T-helper 2 cell treated with Interferon-gamma antibody and Interleukin-4, amounts not matched to agents 100 ng/mL and 5 ng/mL, for 36 hours (primary cell): ENCODE data around the gene GOLGA6C. TPM values are rescaled to one million over a fixed set of nuclear protein-coding genes. Genes with fewer than 3 reads are reported as not detected.
"Not testable (repeated sequence)": the region's sequence is repeated elsewhere in the genome, so short reads cannot be mapped to it uniquely, and the experiment has no call there.

ENCODE experiments used
- intact Hi-C: fragments of 100-400 bp; cut with micrococcal nuclease; formaldehyde crosslinking; loops from one replicate; pipeline ENCODE4 v1.15.1; 2023
- total RNA-seq: library from RNA; stranded (reverse); gene quantifications from 2 replicates; pipeline ENCODE4 v1.2.3, GENCODE V29; 2022

GOLGA6C gene
- total RNA-seq: not detected in 2 replicates

DNA sequence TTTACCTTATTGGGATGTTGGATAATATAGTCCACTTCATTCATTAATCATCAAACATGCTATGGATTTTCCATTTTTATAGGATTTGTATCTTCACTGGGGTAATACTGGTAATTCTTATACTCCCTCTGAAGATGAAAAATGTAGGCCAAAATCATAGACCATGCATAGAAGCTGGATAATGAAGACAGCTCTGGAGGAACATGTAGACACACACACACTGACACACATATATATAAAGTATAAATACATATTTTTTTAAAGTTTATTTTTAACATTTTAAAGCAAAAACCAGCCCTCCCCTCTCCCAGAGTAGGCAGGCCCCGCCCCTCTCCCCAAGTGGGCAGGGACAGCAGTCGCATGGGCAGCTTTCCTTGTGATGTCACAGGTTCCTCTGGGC lies at the start of gene GOLGA6C:
GOLGA6C (plus strand) TSS at position 301 of the 400 bp plus-strand sequence. CDS start 265 bp downstream, outside the sequence.
- intact Hi-C loops: not testable (repeated sequence)

DNA sequence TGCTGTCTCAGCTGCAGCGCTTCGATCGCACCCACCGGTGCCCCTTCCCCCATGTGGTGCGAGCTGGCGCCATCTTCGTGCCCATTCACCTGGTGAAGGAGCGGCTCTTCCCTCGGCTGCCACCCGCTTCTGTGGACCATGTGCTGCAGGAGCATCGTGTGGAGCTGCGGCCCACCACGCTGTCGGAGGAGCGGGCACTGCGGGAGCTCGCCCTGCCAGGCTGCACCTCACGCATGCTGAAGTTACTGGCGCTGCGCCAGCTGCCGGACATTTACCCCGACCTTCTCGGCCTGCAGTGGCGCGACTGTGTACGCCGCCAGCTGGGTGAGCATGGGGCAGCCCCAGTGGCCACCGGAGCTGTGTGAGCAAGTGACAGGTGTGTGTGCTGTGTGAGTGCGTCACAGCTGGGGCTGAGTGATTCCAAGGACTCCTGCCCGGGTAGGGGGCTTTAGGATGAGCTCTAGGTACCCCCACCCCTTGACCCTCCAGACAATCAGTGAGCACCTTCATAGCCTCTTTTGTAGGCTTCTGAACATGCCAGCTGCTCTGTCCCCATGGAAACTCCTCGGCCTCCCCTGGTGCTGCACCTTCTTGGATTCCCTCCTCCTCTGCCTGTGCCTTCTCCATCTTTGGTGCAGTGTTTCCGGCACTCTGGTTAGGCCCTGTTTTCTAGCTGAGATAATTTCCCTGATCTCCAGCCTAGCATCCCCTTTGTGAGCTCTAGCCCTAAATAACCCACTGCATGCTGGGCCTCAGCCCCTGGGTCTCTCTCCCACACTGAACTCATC lies 49.4 kb upstream of the GOLGA6C start:
- intact Hi-C loops: no loop called here

DNA sequence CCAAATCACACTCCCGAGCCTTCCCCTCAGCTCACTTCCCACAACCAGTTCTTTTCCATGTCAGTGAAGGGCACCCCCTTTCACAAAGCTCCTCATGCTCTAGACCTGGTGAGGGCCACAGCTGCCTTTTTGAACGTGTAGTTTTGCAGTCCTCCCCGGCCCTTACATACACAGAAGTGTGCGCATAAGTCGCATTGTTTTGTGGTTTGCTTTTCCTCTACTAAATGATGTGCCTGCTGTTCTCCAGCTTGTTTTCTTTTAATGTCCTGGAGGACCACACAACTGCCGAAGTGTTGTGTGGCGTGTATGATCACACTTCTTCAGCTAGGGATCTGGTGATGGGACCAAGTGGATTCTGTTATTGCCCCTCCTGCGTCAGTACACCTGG lies 48.9 kb upstream of the GOLGA6C start:
- intact Hi-C loops: no loop called here

DNA sequence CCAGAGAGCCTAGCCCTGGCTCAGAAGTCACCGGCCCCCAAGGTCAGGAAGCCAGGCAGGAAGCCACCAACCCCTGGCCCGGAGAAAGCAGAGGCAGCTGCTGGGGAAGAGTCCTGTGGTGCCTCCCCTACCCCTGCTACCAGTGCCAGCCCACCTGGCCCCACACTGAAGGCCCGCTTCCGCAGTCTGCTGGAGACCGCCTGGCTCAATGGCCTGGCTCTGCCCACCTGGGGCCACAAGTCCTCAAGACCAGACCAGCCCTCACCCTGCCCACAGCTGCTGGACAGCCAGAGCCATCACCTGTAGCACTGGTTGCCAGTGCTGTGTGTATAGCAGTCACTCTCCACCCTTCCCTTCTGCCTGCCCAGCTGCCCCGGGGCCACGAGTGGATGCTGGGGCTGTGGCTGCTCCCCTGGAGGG lies 47.3 kb upstream of the GOLGA6C start:
- intact Hi-C loops: no loop called here

- intact Hi-C loops: no loop called here
Observed at GRCh38 chr15:75211436-75212199, 46.5 kb upstream of the GOLGA6C start.

DNA sequence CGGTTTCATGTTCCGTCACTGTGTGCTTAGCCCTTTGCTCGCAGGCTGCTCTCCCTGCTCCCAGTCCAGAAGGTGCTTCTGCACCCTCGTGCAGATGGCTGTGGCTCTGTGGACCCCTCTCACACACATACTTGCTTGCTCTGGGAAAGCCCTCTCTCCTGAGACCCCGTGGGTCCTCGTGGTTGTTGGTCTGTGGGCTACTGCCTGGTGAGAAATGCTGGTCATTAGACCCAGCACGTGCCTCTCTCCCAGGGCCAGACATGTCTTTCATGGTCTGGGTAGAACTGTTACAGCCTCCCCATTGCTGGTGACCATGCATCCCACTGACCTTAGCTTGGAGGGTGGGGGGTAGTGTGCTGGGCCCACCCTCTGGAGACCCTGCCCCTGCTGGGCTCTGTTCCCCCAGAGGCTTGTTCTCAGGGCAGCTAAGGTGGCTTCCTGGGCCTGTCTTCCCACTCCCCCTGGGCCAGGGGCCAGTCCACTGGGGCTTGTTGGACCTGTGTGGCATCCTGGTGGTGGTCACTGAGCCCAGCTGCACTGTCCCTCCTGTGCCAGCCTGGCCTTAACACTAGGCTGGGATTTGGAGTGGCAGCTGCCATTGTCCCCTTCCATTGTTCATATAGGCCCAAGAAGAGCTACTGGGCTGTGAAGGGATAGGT lies 45.8 kb upstream of the GOLGA6C start:
- intact Hi-C loops: no loop called here

- intact Hi-C loops: no loop called here
Observed at GRCh38 chr15:75213212-75213767, 44.8 kb upstream of the GOLGA6C start.

GRCh38 chr15:75213768-75214221 lies 44.3 kb upstream of the GOLGA6C start:
- intact Hi-C loops: no loop called here

DNA sequence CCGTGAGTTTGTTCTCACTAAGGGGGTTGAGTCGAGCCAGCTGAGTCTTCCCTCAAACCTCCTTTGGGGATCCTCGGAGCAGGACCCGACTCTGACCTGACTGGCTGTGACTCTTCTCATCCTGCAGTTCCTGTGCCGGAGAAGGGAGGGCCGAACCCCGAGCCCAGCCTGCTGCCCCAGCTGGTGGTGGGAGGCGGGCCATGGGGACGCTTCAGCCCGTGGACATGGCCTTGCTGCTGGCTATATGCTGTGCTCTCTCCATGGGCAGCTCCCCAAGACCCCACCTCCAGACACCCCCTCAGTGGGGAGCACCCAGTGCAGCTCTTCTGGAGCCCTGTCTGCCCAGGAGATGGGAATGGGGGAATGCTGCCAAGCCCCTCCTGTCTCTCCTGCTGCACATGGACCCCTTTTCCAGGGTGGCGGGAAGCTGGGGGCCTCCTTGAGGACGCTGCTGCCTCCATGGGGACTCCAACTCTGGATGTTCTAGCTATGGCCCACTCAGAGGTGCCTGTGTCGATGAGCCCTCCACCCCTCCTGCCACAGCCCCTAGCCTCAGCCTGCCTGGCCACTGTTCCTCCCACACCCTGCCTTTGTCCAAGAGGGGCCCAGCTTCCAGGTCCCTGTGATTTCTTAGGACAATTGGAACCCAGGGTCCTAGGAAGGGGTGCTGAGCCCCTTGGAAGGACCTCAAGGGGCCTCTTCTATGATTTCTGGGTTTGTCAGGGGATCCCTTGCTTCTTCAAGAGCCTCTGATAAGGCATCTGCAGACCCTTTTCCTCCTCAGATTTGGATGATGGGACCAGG lies 43.6 kb upstream of the GOLGA6C start:
- intact Hi-C loops: no loop called here

- intact Hi-C loops: no loop called here
Observed at GRCh38 chr15:75215107-75216004, 42.8 kb upstream of the GOLGA6C start.

DNA sequence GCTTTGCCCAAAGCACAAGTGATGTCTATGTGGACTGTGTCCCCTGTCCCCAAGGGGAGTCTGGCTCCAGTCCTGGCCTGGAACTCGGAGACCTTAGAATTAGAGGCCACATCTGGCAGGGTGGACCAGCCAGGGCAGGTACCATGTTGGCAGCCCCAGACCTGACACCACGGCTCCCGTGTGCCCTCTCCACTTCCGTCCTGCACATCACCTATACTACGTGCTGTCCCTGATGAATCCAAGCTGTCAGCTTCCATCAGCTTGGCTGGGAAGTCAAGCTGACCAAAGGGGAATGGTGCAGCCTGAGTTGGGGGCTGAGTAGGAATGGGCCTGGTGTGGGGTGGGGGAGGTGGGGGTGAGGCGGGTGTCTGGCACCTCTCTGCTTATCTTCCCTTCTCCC lies 41.1 kb upstream of the GOLGA6C start:
- intact Hi-C loops: no loop called here

GRCh38 chr15:75217574-75217973 lies 40.6 kb upstream of the GOLGA6C start:
- intact Hi-C loops: not testable (repeated sequence)

- intact Hi-C loops: not testable (repeated sequence)
Observed at GRCh38 chr15:75219507-75219929, 38.6 kb upstream of the GOLGA6C start.

DNA sequence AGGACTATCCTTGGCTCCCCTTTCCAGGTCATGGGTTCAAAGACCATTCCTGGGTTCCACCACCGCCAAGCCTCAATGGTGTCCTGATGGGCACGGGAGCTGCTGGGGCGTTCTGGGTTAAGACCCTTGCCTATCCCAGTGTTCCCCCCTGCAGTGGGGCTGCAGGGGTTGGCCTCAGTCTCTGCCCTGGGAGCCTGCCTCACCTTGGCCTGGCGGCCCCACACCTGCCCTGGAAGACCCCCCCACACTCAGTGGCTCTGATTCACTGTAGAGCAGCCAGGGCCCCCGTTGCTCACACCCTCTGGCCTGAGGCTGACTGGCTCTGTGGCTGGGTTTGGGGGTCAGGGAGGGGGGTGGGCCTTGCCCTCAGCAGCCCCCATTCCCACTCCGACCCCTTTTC lies 34.4 kb upstream of the GOLGA6C start:
- intact Hi-C loops: no loop called here

- intact Hi-C loops: no loop called here
Observed at GRCh38 chr15:75224281-75224680, 33.9 kb upstream of the GOLGA6C start.

- intact Hi-C loops: not testable (repeated sequence)
Observed at GRCh38 chr15:75225102-75225836, 32.9 kb upstream of the GOLGA6C start.

- intact Hi-C loops: no loop called here
Observed at GRCh38 chr15:75225951-75226732, 32.0 kb upstream of the GOLGA6C start.

DNA sequence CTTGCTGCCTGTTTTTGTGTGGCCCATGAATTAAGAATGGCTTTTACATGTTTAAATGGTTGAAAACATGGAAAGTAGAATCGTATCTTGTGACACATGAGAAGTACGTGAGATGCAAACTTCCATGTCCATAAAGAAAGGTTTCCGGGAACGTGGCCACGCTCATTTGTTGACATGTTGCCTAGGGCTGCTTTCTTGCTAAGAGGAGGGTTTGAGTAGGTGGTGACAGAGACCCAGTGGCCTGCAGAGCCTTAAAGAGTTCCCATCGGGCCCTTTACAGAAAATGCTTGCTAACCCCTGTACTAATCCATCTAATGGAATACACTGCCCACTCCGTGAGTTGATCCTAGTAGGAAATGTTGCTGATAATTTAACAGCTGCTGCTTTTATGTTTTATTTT lies 31.0 kb upstream of the GOLGA6C start:
- intact Hi-C loops: not testable (repeated sequence)
